ENCODE measurements around the gene LSS. TPM values are rescaled to one million over a fixed set of nuclear protein-coding genes. Genes with fewer than 3 reads are reported as not detected.
"Not testable (repeated sequence)": the region's sequence is repeated elsewhere in the genome, so short reads cannot be mapped to it uniquely, and the experiment has no call there.

The LSS gene
- total RNA-seq, 1 donor from 2014 or later: 43.7 TPM

GRCh38 chr21:46171585-46171984 is 57.0 kb downstream of the LSS start:
- no peaks in the 10 kb centered on the region for H3K27me3 ChIP-seq (ENCODE audit: control insufficient read depth, insufficient read depth, low read length)
- DNase-seq (ENCODE audit: low read depth) (no peak), FAIRE-seq (no peak)
- H3K4me3 ChIP-seq (ENCODE audit: low read depth, low read length): no peak overlapping the region
- H3K36me3 ChIP-seq (ENCODE audit: control insufficient read depth, insufficient read depth, low read length): no peaks in the 10 kb centered on the region
- no peak for TF ChIP-seq CTCF (IDR thresholded peaks at IDR 0.05; ENCODE audit: insufficient read depth, low read length, severe bottlenecking)

GRCh38 chr21:46170436-46171193 is 58.0 kb downstream of the LSS start:
- not testable (repeated sequence) for H3K36me3 ChIP-seq (ENCODE audit: control insufficient read depth, insufficient read depth, low read length); H3K4me3 ChIP-seq (ENCODE audit: low read depth, low read length); H3K27me3 ChIP-seq (ENCODE audit: control insufficient read depth, insufficient read depth, low read length); FAIRE-seq; DNase-seq (ENCODE audit: low read depth)

- DNase-seq (ENCODE audit: low read depth) (no peak), FAIRE-seq (no peak)
- Histone ChIP-seq H3K27me3 (ENCODE audit: control insufficient read depth, insufficient read depth, low read length) (no peaks in the 10 kb centered on the region), H3K4me3 (ENCODE audit: low read depth, low read length) (no peak overlapping the region), H3K36me3 (ENCODE audit: control insufficient read depth, insufficient read depth, low read length) (no peaks in the 10 kb centered on the region)
- no peak for TF ChIP-seq CTCF (IDR thresholded peaks at IDR 0.05; ENCODE audit: insufficient read depth, low read length, severe bottlenecking)
These were observed 59.8 kb downstream of the LSS start for GRCh38 chr21:46168659-46169386.

GRCh38 chr21:46168238-46168637 is 60.3 kb downstream of the LSS start:
- no peaks in the 10 kb centered on the region for H3K36me3 ChIP-seq (ENCODE audit: control insufficient read depth, insufficient read depth, low read length)
- FAIRE-seq (no peak), DNase-seq (ENCODE audit: low read depth) (no peak)
- TF ChIP-seq CTCF (IDR thresholded peaks at IDR 0.05; ENCODE audit: insufficient read depth, low read length, severe bottlenecking): no peak
- no peak overlapping the region for H3K4me3 ChIP-seq (ENCODE audit: low read depth, low read length)
- no peaks in the 10 kb centered on the region for H3K27me3 ChIP-seq (ENCODE audit: control insufficient read depth, insufficient read depth, low read length)

GRCh38 chr21:46165098-46165497 is 63.5 kb downstream of the LSS start:
- TF ChIP-seq CTCF (IDR thresholded peaks at IDR 0.05; ENCODE audit: insufficient read depth, low read length, severe bottlenecking): no peak
- FAIRE-seq (no peak), DNase-seq (ENCODE audit: low read depth) (no peak)
- Histone ChIP-seq H3K4me3 (ENCODE audit: low read depth, low read length) (no peak overlapping the region), H3K27me3 (ENCODE audit: control insufficient read depth, insufficient read depth, low read length) (no peaks in the 10 kb centered on the region), H3K36me3 (ENCODE audit: control insufficient read depth, insufficient read depth, low read length) (no peaks in the 10 kb centered on the region)

GRCh38 chr21:46163380-46163779 is 65.2 kb downstream of the LSS start:
- Histone ChIP-seq H3K27me3 (ENCODE audit: control insufficient read depth, insufficient read depth, low read length) (no peaks in the 10 kb centered on the region), H3K36me3 (ENCODE audit: control insufficient read depth, insufficient read depth, low read length) (no peaks in the 10 kb centered on the region), H3K4me3 (ENCODE audit: low read depth, low read length) (no peak overlapping the region)
- TF ChIP-seq CTCF (IDR thresholded peaks at IDR 0.05; ENCODE audit: insufficient read depth, low read length, severe bottlenecking): no peak
- DNase-seq (ENCODE audit: low read depth): no peak
- no peak for FAIRE-seq
